SU-DHL-6 (cell line): Measurements from ENCODE around the gene MBOAT7.

Experiments used
- H2AFZ ChIP-seq: fragments of 200-600 bp; sonication (generic); 2 replicates; pipeline ENCODE4 v1.6.1; 2014; ENCODE audit warnings: low read depth, mild to moderate bottlenecking, moderate library complexity, mixed read lengths, antibody characterized with exemption, low read length; ENCODE audit not compliant: severe bottlenecking
- H3F3A ChIP-seq: fragments of 200-600 bp; shearing (Covaris generic); 2 replicates; pipeline ENCODE4 v1.6.0; 2016; ENCODE audit warnings: antibody characterized with exemption, mild to moderate bottlenecking; ENCODE audit not compliant: insufficient read depth
- H3K27ac ChIP-seq: fragments of 200-600 bp; sonication (generic); 2 replicates; pipeline ENCODE4 v1.5.1; 2016; ENCODE audit warnings: low read depth, mild to moderate bottlenecking, low read length, moderate library complexity, mixed read lengths
- H3K27me3 ChIP-seq: fragments of 200-600 bp; sonication (generic), shearing (Covaris generic); 2 replicates; pipeline ENCODE4 v1.6.0; 2014; ENCODE audit warnings: mild to moderate bottlenecking, low read length
- H3K36me3 ChIP-seq: fragments of 200-600 bp; sonication (generic); 2 replicates; pipeline ENCODE4 v1.6.1; 2014; ENCODE audit warnings: mild to moderate bottlenecking, low read length, mixed read lengths
- H3K4me2 ChIP-seq: fragments of 300-600, 200-600 bp; shearing (Covaris generic), sonication (generic); 2 replicates; pipeline ENCODE4 v1.6.0; 2014; ENCODE audit warnings: low read length, low read depth, mild to moderate bottlenecking; ENCODE audit not compliant: poor library complexity, severe bottlenecking
- H3K4me3 ChIP-seq: fragments of 200-600 bp; sonication (generic); 2 replicates; pipeline ENCODE4 v1.5.1; 2014; ENCODE audit warnings: antibody characterized with exemption, low read length, mild to moderate bottlenecking, mixed read lengths; ENCODE audit not compliant: insufficient read depth, poor library complexity, severe bottlenecking
- H3K79me2 ChIP-seq: fragments of 200-600 bp; sonication (generic); 2 replicates; pipeline ENCODE4 v1.6.1; 2014; ENCODE audit warnings: mild to moderate bottlenecking, low read length, moderate library complexity; ENCODE audit not compliant: insufficient read depth
- H3K9ac ChIP-seq: fragments of 200-600 bp; sonication (generic); 2 replicates; pipeline ENCODE4 v1.7.0; 2014; ENCODE audit warnings: mild to moderate bottlenecking, low read length
- H3K9me2 ChIP-seq: fragments of 200-600 bp; sonication (generic); replicated peaks from 2 replicates; pipeline ENCODE4 v1.6.1; 2014; ENCODE audit warnings: low read length; ENCODE audit not compliant: insufficient read depth
- H3K9me3 ChIP-seq: fragments of 200-600 bp; sonication (generic); 2 replicates; pipeline ENCODE4 v1.6.1; 2014; ENCODE audit warnings: low read length, mixed read lengths; ENCODE audit not compliant: insufficient read depth
- H4K20me1 ChIP-seq: fragments of 200-600 bp; sonication (generic); 2 replicates; pipeline ENCODE4 v1.6.1; 2014; ENCODE audit warnings: low read depth, mild to moderate bottlenecking, antibody characterized with exemption, low read length, moderate library complexity, mixed read lengths
- EZH2phosphoT487 ChIP-seq: fragments of 200-600 bp; sonication (generic), shearing (Covaris generic); conservative IDR thresholded peaks from 2 replicates; pipeline ENCODE4 v1.6.1; 2018; ENCODE audit warnings: mild to moderate bottlenecking, antibody characterized with exemption, low read length, moderate library complexity, mixed read lengths
- TF ChIP-seq, protein P1 (sequence below): fragments of 200-600 bp; sonication (generic); IDR thresholded peaks from one replicate; pipeline ENCODE4 v1.5.1; 2017; ENCODE audit warnings: antibody characterized with exemption, mild to moderate bottlenecking, low read length, moderate library complexity; ENCODE audit not compliant: insufficient read depth, poor library complexity, severe bottlenecking

Gene MBOAT7

DNA sequence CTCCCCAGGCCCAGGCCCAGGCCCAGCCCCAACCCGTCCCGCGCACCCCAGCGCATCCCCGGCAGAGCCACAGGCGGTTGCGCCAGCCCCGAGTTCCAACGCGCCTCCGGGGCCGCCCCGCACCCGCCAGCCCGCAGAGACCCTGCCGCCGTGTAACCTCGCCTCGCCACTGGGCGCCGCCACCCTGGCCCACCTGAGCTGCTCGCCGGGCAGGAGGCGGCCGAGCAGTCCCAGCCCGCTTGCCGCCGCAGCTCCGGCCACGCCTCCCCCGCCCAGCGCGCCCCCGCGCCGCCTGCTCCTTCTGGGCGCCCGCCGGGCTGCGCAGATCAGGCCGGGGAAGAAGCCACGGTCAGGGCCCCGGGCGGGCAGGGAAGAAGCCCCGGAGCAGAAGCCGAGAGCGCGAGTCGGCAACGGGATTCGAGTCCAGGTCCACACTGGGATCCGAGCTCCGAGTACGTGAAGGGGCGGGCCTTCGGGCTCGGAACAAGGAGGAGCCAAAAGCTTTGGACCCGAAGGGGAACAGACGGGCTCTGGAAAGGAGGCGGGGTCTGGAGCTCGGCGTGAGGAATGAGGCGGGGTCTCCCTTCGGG lies at the start of gene MBOAT7:
MBOAT7 (minus strand) TSS at position 436 of the 590 bp plus-strand sequence. CDS start 1,072 bp downstream, outside the sequence.
- no peaks in the 10 kb centered on the region for H3F3A ChIP-seq
- no peaks in the 10 kb centered on the region for H3K9me2 ChIP-seq
- no peaks in the 10 kb centered on the region for H3K27me3 ChIP-seq
- no peaks in the 10 kb centered on the region for H4K20me1 ChIP-seq
- peaks cover 4% of the 10 kb centered on the region for H3K36me3 ChIP-seq
- H3K79me2 ChIP-seq, result peaks cover 22% of the 10 kb centered on the region
- H3K9me3 ChIP-seq, result no peaks in the 10 kb centered on the region
- peak within 1 kb of the TSS; percentile 94 for H3K9ac ChIP-seq
- TF ChIP-seq, protein P1, sequence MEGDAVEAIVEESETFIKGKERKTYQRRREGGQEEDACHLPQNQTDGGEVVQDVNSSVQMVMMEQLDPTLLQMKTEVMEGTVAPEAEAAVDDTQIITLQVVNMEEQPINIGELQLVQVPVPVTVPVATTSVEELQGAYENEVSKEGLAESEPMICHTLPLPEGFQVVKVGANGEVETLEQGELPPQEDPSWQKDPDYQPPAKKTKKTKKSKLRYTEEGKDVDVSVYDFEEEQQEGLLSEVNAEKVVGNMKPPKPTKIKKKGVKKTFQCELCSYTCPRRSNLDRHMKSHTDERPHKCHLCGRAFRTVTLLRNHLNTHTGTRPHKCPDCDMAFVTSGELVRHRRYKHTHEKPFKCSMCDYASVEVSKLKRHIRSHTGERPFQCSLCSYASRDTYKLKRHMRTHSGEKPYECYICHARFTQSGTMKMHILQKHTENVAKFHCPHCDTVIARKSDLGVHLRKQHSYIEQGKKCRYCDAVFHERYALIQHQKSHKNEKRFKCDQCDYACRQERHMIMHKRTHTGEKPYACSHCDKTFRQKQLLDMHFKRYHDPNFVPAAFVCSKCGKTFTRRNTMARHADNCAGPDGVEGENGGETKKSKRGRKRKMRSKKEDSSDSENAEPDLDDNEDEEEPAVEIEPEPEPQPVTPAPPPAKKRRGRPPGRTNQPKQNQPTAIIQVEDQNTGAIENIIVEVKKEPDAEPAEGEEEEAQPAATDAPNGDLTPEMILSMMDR, result peak; percentile 46
- TF ChIP-seq EZH2phosphoT487, result no peak
- peak within 1 kb of the TSS; percentile 87 for H2AFZ ChIP-seq
- peak within 1 kb of the TSS; percentile 87 for H3K27ac ChIP-seq
- H3K4me3 ChIP-seq, result peak within 1 kb of the TSS; percentile 87
- H3K4me2 ChIP-seq, result peak within 1 kb of the TSS; percentile 92

- no peaks in the 10 kb centered on the region for H3F3A ChIP-seq
- no peak overlapping the region for H3K4me3 ChIP-seq
- no peaks in the 10 kb centered on the region for H3K79me2 ChIP-seq
- H4K20me1 ChIP-seq, result no peaks in the 10 kb centered on the region
- no peak overlapping the region for H3K9ac ChIP-seq
- TF ChIP-seq, protein P1, result no peak
- TF ChIP-seq EZH2phosphoT487, result no peak
- H3K4me2 ChIP-seq, result no peak overlapping the region
- H3K9me2 ChIP-seq, result no peaks in the 10 kb centered on the region
- no peak overlapping the region for H2AFZ ChIP-seq
- H3K27ac ChIP-seq, result no peak overlapping the region
- no peaks in the 10 kb centered on the region for H3K36me3 ChIP-seq
- H3K27me3 ChIP-seq, result no peaks in the 10 kb centered on the region
- no peaks in the 10 kb centered on the region for H3K9me3 ChIP-seq
Observed at GRCh38 chr19:54233941-54234340, 44.6 kb upstream of the MBOAT7 start.

GRCh38 chr19:54231077-54231931 lies 41.9 kb upstream of the MBOAT7 start:
- Histone ChIP-seq H3K79me2 (no peaks in the 10 kb centered on the region), H3K27me3 (no peaks in the 10 kb centered on the region), H3K4me3 (no peak overlapping the region), H3K9ac (no peak overlapping the region), H3K9me2 (no peaks in the 10 kb centered on the region), H3K36me3 (no peaks in the 10 kb centered on the region), H4K20me1 (no peaks in the 10 kb centered on the region), H3K9me3 (no peaks in the 10 kb centered on the region), H3K27ac (no peak overlapping the region), H3K4me2 (no peak overlapping the region), H2AFZ (no peak overlapping the region), H3F3A (no peaks in the 10 kb centered on the region)
- TF ChIP-seq, protein P1, result peak; percentile 73
- TF ChIP-seq EZH2phosphoT487, result no peak
